Forelimb muscle (tissue), 1 donor: ENCODE data around the gene LIN7B. TPM values are rescaled to one million over a fixed set of nuclear protein-coding genes. Genes with fewer than 3 reads are reported as not detected.

Experiments
- DNase-seq: peaks from one replicate; pipeline ENCODE4 v3.0.0-alpha.2; 2013; ENCODE audit warnings: low read depth
- polyA plus RNA-seq: library from polyadenylated mRNA; unstranded; fragments of 120-200 nt; gene quantifications from one replicate; pipeline ENCODE4 v1.2.1, GENCODE V29; 2013; ENCODE audit not compliant: insufficient read length

The LIN7B gene
- polyA plus RNA-seq, 1 donor, result 16.1 TPM

DNA sequence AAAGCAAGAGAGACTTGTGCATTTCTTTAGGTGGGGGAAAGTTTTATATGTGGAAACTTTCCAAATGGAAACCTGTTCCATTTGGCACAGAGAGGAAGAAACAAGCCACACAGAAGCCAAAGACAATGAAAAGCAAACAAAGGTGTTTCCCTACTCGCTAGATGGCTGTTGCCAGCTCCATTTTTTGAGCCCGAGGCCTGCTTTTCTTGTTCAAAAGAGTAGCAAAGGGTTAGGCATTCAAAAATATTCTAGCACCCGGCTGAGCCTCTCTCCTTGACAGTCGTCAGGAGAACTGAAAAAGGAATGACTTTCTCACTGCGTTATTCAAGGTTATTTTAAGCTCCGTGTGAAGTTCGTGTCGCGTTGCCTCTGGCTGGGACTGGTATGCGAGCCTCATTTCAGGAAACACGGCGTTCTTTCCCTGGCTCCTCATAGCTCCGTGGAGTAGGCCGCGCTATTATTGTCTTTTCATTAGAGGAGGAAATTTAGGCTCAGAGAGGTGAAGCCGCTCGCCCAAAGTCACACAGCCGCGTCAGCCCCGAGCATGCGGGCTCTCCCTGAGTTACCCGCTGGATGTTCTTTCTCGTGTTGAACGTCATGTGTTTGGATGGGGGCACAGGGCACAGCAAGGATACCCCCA is 51.1 kb downstream of the LIN7B start:
- DNase-seq, result no peak

DNA sequence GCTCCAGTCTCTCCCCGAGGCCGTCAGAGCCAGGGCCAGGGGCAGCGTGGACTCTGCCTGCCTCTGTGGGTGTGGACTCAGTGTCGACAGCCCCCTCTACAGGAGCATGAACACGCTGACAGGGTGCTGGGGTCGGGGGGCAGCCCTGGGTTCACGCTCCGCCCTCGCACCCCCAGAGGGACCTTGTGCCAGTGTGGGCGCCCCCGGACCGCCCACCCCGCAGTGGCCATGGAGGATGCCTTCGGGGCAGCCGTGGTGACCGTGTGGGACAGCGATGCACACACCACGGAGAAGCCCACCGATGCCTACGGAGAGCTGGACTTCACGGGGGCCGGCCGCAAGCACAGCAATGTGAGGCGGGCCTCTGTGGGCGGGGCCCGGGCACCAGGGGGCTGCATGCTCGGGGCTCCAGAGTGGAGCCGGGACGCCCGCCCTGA is 51.7 kb downstream of the LIN7B start:
- no peak for DNase-seq

DNA sequence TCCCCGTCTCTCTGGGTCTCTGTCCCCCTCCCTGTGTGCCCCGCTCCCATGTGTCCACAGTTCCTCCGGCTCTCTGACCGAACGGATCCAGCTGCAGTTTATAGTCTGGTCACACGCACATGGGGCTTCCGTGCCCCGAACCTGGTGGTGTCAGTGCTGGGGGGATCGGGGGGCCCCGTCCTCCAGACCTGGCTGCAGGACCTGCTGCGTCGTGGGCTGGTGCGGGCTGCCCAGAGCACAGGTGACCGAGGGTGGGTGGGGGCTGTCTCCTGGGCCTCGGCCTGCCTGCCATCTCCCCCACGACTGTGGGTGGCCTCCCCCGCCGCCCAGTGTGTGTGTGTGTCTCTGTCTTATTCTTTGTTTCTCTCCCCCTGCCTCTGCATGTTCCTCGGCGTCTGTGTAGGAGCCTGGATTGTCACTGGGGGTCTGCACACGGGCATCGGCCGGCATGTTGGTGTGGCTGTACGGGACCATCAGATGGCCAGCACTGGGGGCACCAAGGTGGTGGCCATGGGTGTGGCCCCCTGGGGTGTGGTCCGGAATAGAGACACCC is 53.8 kb downstream of the LIN7B start:
- no peak for DNase-seq

Other genes starting within 250 kb of the LIN7B start
- 28.0 TPM for gene PLEKHA4, start 245.8 kb upstream of the LIN7B start, polyA plus RNA-seq
- gene PPP1R15A, start 241.9 kb upstream of the LIN7B start, polyA plus RNA-seq, result 45.9 TPM
- not detected for gene TULP2, start 215.6 kb upstream of the LIN7B start, polyA plus RNA-seq
- 152 TPM for gene NUCB1, start 214.1 kb upstream of the LIN7B start, polyA plus RNA-seq
- gene DHDH, start 180.7 kb upstream of the LIN7B start, polyA plus RNA-seq, result 0.54 TPM
- gene BAX, start 159.5 kb upstream of the LIN7B start, polyA plus RNA-seq, result 40.7 TPM
- gene FTL, start 149.1 kb upstream of the LIN7B start, polyA plus RNA-seq, result 520 TPM
- gene GYS1, start 121.1 kb upstream of the LIN7B start, polyA plus RNA-seq, result 89.0 TPM
- 55.3 TPM for gene RUVBL2, start 120.5 kb upstream of the LIN7B start, polyA plus RNA-seq
- gene LHB, start 97.3 kb upstream of the LIN7B start, polyA plus RNA-seq, result not detected
- not detected for gene CGB3, start 90.0 kb upstream of the LIN7B start, polyA plus RNA-seq
- gene CGB2, start 82.5 kb upstream of the LIN7B start, polyA plus RNA-seq, result not detected
- gene CGB1, start 77.5 kb upstream of the LIN7B start, polyA plus RNA-seq, result not detected
- gene CGB5, start 70.5 kb upstream of the LIN7B start, polyA plus RNA-seq, result not detected
- gene CGB8, start 65.3 kb upstream of the LIN7B start, polyA plus RNA-seq, result not detected
- gene CGB7, start 56.6 kb upstream of the LIN7B start, polyA plus RNA-seq, result 1.5 TPM
- gene NTF4, start 49.6 kb upstream of the LIN7B start, polyA plus RNA-seq, result 6.5 TPM
- 10.4 TPM for gene KCNA7, start 41.7 kb upstream of the LIN7B start, polyA plus RNA-seq
- 218 TPM for gene SNRNP70, start 28.9 kb upstream of the LIN7B start, polyA plus RNA-seq
- gene C19orf73, start 4.8 kb downstream of the LIN7B start, polyA plus RNA-seq, result 0.33 TPM
- gene PPFIA3, start 5.2 kb downstream of the LIN7B start, polyA plus RNA-seq, result 7.8 TPM
- 178 TPM for gene HRC, start 41.0 kb downstream of the LIN7B start, polyA plus RNA-seq
- 32.7 TPM for gene TRPM4, start 43.4 kb downstream of the LIN7B start, polyA plus RNA-seq
- 1.0 TPM for gene SLC6A16, start 210.8 kb downstream of the LIN7B start, polyA plus RNA-seq
- gene CD37, start 221.0 kb downstream of the LIN7B start, polyA plus RNA-seq, result 19.9 TPM
- gene TEAD2, start 248.0 kb downstream of the LIN7B start, polyA plus RNA-seq, result 54.4 TPM
- gene DKKL1, start 249.5 kb downstream of the LIN7B start, polyA plus RNA-seq, result 2.4 TPM